PFSK-1 (cell line): ENCODE measurements around the gene RNASEH2B.

ENCODE experiments used
- FOXP2 ChIP-seq: optimal IDR thresholded peaks from 2 replicates; pipeline ENCODE3; 2011; ENCODE audit warnings: borderline replicate concordance, control low read depth, inconsistent platforms; ENCODE audit not compliant: insufficient read depth; ENCODE audit errors: extremely low read length, extremely low read depth
- POLR2AphosphoS5 ChIP-seq: IDR thresholded peaks from 2 replicates; pipeline ENCODE4 v1.6.1; 2012; ENCODE audit warnings: low read depth, mild to moderate bottlenecking, control low read depth, low read length, moderate library complexity
- SIN3A ChIP-seq: IDR thresholded peaks from 2 replicates; pipeline ENCODE4 v1.6.1; 2012; ENCODE audit warnings: mild to moderate bottlenecking, low read length, moderate library complexity, borderline replicate concordance; ENCODE audit not compliant: insufficient read depth
- TAF1 ChIP-seq: IDR thresholded peaks from 2 replicates; pipeline ENCODE4 v1.6.1; 2012; ENCODE audit warnings: low read length, control low read depth, borderline replicate concordance; ENCODE audit not compliant: insufficient read depth
- TF ChIP-seq, protein P1 (sequence below), 2 experiments: IDR thresholded peaks; 2 replicates each; pipeline versions ENCODE4 v1.6.1 to v1.8.0; 2011 to 2012; ENCODE audit warnings: low read depth in 2 of 2, low read length in 2 of 2, control low read depth in 1 of 2, inconsistent platforms in 1 of 2, mild to moderate bottlenecking in 1 of 2, moderate library complexity in 1 of 2; ENCODE audit not compliant: insufficient read depth in 1 of 2

DNA sequence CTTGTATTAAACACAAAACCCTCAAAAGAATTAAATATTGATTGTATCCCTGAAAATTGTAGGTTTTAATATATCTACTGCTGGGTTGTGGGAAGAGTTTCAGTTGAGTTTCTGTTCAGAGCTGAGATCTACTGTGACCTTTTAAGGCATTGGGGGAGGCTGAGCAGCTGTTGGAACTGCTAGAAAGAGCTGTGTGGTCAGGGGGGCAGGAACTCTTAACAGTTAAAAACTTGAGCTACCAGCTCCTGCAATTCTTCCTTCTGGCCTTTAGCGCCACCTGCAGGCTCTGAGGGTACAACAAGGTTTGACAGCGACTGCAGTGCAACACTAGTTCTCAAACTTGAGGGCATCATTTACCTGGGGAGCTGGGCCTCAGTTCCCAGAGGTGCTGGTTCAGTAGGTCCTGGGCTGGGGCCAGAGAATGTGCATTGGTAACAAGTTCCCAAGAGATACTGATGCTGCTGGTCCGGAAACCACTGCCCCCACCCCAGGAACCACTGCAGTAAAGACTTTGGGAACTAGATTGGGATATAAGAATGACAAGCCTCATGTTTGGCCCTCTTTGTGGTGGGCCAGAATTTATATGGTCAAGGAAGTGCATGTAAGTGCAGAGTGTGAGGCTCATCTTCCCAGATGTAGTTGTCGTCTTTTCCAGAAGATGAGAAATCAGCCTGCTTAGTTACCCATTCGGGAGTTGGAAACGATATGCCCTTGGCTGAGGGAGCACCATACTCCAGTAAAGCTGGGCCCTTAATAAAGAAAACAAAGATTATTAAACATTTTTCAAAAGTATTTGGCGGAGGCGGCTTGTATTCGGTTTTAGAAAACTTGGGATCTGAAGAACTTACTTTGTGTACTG is 2.6 kb downstream of the RNASEH2B start:
- TF ChIP-seq POLR2AphosphoS5 (no peak), TAF1 (no peak), SIN3A (no peak), FOXP2 (no peak)
- TF ChIP-seq, protein P1, sequence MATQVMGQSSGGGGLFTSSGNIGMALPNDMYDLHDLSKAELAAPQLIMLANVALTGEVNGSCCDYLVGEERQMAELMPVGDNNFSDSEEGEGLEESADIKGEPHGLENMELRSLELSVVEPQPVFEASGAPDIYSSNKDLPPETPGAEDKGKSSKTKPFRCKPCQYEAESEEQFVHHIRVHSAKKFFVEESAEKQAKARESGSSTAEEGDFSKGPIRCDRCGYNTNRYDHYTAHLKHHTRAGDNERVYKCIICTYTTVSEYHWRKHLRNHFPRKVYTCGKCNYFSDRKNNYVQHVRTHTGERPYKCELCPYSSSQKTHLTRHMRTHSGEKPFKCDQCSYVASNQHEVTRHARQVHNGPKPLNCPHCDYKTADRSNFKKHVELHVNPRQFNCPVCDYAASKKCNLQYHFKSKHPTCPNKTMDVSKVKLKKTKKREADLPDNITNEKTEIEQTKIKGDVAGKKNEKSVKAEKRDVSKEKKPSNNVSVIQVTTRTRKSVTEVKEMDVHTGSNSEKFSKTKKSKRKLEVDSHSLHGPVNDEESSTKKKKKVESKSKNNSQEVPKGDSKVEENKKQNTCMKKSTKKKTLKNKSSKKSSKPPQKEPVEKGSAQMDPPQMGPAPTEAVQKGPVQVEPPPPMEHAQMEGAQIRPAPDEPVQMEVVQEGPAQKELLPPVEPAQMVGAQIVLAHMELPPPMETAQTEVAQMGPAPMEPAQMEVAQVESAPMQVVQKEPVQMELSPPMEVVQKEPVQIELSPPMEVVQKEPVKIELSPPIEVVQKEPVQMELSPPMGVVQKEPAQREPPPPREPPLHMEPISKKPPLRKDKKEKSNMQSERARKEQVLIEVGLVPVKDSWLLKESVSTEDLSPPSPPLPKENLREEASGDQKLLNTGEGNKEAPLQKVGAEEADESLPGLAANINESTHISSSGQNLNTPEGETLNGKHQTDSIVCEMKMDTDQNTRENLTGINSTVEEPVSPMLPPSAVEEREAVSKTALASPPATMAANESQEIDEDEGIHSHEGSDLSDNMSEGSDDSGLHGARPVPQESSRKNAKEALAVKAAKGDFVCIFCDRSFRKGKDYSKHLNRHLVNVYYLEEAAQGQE (IDR thresholded peaks at IDR 0.05; ENCODE audit: insufficient read depth in 1 of 2, low read depth in 2 of 2, low read length in 2 of 2), result no peak
